Immature natural killer cell (primary cell): ENCODE results near the gene MCM9. TPM values are rescaled to one million over a fixed set of nuclear protein-coding genes. Genes with fewer than 3 reads are reported as not detected.
A peak's percentile ranks its signal among the peaks of the same experiment; 100 is the strongest.

Experiments
- DNase-seq, 3 donors: peaks; one replicate each; pipeline ENCODE4 v3.0.0; 2022; ENCODE audit warnings: mixed read lengths in 1 of 3
- H3K27ac Mint-ChIP-seq, 6 donors: one replicate each; pipeline ENCODE4 v1.8.0; 2020; ENCODE audit warnings: mixed read lengths in 6 of 6, mild to moderate bottlenecking in 5 of 6, inconsistent platforms in 4 of 6, moderate library complexity in 3 of 6
- H3K27me3 Mint-ChIP-seq, 3 donors: one replicate each; pipeline ENCODE4 v1.8.0; 2020 to 2021; ENCODE audit warnings: low read depth in 3 of 3, mild to moderate bottlenecking in 3 of 3, mixed read lengths in 3 of 3, moderate library complexity in 3 of 3, inconsistent platforms in 1 of 3
- H3K36me3 Mint-ChIP-seq, 3 donors: one replicate each; pipeline ENCODE4 v1.8.0; 2020; ENCODE audit warnings: mixed read lengths in 3 of 3, inconsistent platforms in 2 of 3, mild to moderate bottlenecking in 2 of 3
- H3K4me1 Mint-ChIP-seq, 2 donors: one replicate each; pipeline ENCODE4 v1.8.0; 2020; ENCODE audit warnings: inconsistent platforms in 2 of 2, mild to moderate bottlenecking in 2 of 2, mixed read lengths in 2 of 2, moderate library complexity in 1 of 2
- H3K4me3 Mint-ChIP-seq, 5 donors: one replicate each; pipeline ENCODE4 v1.8.0; 2020; ENCODE audit warnings: mild to moderate bottlenecking in 5 of 5, mixed read lengths in 5 of 5, inconsistent platforms in 3 of 5, moderate library complexity in 3 of 5
- H3K9me3 Mint-ChIP-seq, 6 donors: one replicate each; pipeline ENCODE4 v1.8.0; 2020; ENCODE audit warnings: mild to moderate bottlenecking in 6 of 6, mixed read lengths in 6 of 6, inconsistent platforms in 4 of 6, moderate library complexity in 3 of 6
- polyA plus RNA-seq, 3 donors: library from polyadenylated mRNA; unstranded; fragments of 300-500 nt; fragmentation: Illumina TruSeq; gene quantifications; one replicate each; pipeline ENCODE4 v1.2.3, GENCODE V29; 2021

MCM9 gene
- polyA plus RNA-seq, 3 donors from 2014 or later, result 15.3 to 23.7 (median 16.8) TPM

DNA sequence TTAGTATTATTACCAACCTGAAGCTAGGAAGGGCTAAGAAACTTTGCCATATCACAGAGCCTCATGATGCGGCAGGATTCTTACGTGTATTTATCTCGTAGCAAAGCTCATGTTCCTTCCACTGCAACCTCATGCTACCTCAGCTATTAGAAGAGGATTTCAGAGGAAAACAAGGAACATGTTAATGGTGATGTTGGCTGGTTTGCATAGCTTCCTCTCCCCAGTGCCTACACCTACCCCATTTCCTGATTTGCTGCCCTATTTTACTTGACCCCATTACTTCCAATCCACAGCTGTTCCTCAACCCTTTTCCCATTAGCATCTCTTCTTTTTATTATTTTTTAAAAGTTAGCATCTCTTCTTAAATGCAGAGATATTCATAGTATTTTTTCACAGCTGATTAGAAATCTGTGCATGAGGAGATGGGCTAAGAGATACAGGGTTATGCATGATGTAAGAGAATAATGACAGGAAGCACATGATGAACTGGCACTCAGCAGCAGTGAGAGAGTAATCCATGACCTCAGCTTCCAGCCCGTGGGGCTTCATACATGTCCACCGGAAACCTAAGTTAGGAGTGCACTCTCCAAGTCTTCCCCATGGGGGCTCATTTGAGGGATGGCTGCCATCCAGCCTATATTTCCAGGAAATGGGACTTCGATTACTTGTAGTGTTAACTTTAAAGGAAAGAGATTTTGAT is 147.1 kb downstream of the MCM9 start:
- H3K27me3 Mint-ChIP-seq, result no peaks in the 10 kb centered on the region
- peaks cover 0 to 9% (median 4%) of the 10 kb centered on the region in 3 donors for H3K36me3 Mint-ChIP-seq
- H3K9me3 Mint-ChIP-seq, result no peaks in the 10 kb centered on the region

GRCh38 chr6:118786596-118787453 is 148.1 kb downstream of the MCM9 start:
- peaks cover 0 to under 1% (median under 1%) of the 10 kb centered on the region in 3 donors for H3K27me3 Mint-ChIP-seq
- peaks cover 0 to 9% (median 4%) of the 10 kb centered on the region in 3 donors for H3K36me3 Mint-ChIP-seq
- no peak for DNase-seq
- H3K4me3 Mint-ChIP-seq, result no peak overlapping the region
- no peak overlapping the region for H3K27ac Mint-ChIP-seq
- H3K4me1 Mint-ChIP-seq, result peaks cover 10 to 11% of the 10 kb centered on the region in 2 donors
- H3K9me3 Mint-ChIP-seq, result no peaks in the 10 kb centered on the region

More for the DNA sequence above, 147.1 kb downstream of the MCM9 start:
- Mint-ChIP-seq H3K4me3 (no peak overlapping the region), H3K27ac (peak overlapping the region in 5 of 6 donors; percentile 15 to 77 (median 36)), H3K4me1 (peaks cover 10 to 11% of the 10 kb centered on the region in 2 donors)
- DNase-seq, result no peak

- Mint-ChIP-seq H3K9me3 (no peaks in the 10 kb centered on the region), H3K27ac (peak overlapping the region in 1 of 6 donors; percentile 17), H3K4me3 (no peak overlapping the region), H3K36me3 (peaks cover 0 to 4% (median 0%) of the 10 kb centered on the region in 3 donors), H3K4me1 (peaks cover 10 to 11% of the 10 kb centered on the region in 2 donors), H3K27me3 (peaks cover 0 to 5% (median 2%) of the 10 kb centered on the region in 3 donors)
- DNase-seq, result no peak
These were observed 149.4 kb downstream of the MCM9 start for GRCh38 chr6:118785601-118786000.

- no peak overlapping the region for H3K27ac Mint-ChIP-seq
These were observed 150.3 kb downstream of the MCM9 start for GRCh38 chr6:118784641-118785164.

DNA sequence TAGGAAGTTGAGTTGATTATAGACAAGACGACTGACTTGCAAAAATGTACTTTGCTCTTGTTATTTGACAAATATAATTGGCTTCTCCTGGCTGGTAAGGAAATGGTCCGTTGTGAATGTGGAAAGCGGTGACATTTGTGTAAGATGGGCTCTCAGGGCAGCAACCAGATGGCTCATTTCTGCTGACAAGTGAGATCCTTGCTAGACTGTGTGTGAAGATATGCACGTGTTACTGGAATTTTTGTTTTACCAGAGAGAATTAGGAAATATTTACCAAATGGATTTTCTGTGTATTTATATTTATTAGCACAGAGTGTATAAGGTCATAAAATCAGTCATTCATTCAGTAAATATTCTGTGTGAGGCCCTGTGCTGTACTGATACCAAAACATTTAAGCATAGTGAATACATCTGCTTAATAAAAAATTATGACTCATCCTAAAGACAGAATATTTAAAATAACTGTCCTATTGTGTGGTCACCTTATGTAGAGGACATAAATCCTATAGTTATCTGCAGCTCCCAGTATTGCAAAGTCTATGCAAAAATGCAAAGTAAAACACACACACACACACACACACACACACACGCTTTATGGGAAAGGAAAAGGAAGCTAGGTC is 150.9 kb downstream of the MCM9 start:
- DNase-seq, result no peak
- no peaks in the 10 kb centered on the region for H3K9me3 Mint-ChIP-seq
- no peak overlapping the region for H3K4me3 Mint-ChIP-seq
- peaks cover 0 to 5% (median 3%) of the 10 kb centered on the region in 3 donors for H3K27me3 Mint-ChIP-seq
- H3K4me1 Mint-ChIP-seq, result peaks cover 10 to 11% of the 10 kb centered on the region in 2 donors
- H3K27ac Mint-ChIP-seq, result no peak overlapping the region
- H3K36me3 Mint-ChIP-seq, result peaks cover 0 to 7% (median 0%) of the 10 kb centered on the region in 3 donors

More at GRCh38 chr6:118784641-118785164, 150.3 kb downstream of the MCM9 start:
- peaks cover 0 to 5% (median 3%) of the 10 kb centered on the region in 3 donors for H3K27me3 Mint-ChIP-seq
- H3K36me3 Mint-ChIP-seq, result peaks cover 0 to 8% (median 0%) of the 10 kb centered on the region in 3 donors
- H3K4me3 Mint-ChIP-seq, result no peak overlapping the region
- no peaks in the 10 kb centered on the region for H3K9me3 Mint-ChIP-seq
- peaks cover 10 to 11% of the 10 kb centered on the region in 2 donors for H3K4me1 Mint-ChIP-seq
- DNase-seq, result no peak

- Mint-ChIP-seq H3K36me3 (peaks cover 0 to 4% (median 0%) of the 10 kb centered on the region in 3 donors), H3K4me1 (peaks cover 3 to 4% of the 10 kb centered on the region in 2 donors), H3K9me3 (no peaks in the 10 kb centered on the region), H3K27me3 (peaks cover 0 to 5% (median 3%) of the 10 kb centered on the region in 3 donors), H3K4me3 (no peak overlapping the region), H3K27ac (no peak overlapping the region)
- no peak for DNase-seq
These were observed 152.3 kb downstream of the MCM9 start for GRCh38 chr6:118782651-118783050.

DNA sequence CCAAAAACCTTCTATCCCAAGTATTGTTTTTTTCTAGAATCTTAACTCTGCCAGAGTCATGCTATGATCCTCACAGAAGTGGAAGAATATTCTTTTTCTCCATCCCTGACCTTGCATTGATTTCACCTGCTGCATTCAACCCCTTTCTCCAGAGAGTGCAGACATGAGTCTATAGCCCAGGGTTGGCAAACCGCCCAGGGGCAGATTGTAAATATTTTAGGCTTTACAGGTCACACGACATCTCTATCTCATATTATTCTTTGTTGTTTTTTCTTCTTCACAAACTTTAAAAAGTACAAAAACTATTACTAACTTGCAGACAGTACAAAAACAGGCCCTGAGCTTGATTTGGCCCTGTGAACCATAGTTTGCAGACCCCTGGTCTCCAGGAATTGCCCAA is 153.1 kb downstream of the MCM9 start:
- H3K4me1 Mint-ChIP-seq, result peaks cover under 1 to 1% of the 10 kb centered on the region in 2 donors
- H3K4me3 Mint-ChIP-seq, result no peak overlapping the region
- peaks cover 0 to 4% (median 0%) of the 10 kb centered on the region in 3 donors for H3K36me3 Mint-ChIP-seq
- DNase-seq, result no peak
- peaks cover 0 to 5% (median 3%) of the 10 kb centered on the region in 3 donors for H3K27me3 Mint-ChIP-seq
- no peaks in the 10 kb centered on the region for H3K9me3 Mint-ChIP-seq
- no peak overlapping the region for H3K27ac Mint-ChIP-seq

DNA sequence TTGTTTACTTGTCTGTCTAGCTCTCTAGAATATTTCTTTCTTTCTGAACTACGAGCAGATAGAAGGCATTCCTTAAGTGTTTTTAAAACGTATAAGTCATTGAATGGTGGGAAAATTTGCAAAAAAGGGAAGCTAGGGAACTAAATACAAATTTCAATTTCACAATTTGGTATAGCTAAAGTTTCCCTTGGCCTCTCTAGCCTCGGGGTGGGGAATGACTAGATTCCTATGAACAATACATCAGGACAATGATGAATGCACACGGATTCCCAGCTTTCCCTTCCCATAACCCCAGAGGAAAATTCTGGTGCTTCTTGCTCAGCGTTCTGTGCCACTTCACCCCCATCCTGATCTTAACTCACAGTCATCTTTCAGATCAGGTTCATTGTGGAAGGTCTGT is 154.3 kb downstream of the MCM9 start:
- Mint-ChIP-seq H3K9me3 (no peaks in the 10 kb centered on the region), H3K27ac (no peak overlapping the region), H3K36me3 (peaks cover 0 to 4% (median 0%) of the 10 kb centered on the region in 3 donors)

DNA sequence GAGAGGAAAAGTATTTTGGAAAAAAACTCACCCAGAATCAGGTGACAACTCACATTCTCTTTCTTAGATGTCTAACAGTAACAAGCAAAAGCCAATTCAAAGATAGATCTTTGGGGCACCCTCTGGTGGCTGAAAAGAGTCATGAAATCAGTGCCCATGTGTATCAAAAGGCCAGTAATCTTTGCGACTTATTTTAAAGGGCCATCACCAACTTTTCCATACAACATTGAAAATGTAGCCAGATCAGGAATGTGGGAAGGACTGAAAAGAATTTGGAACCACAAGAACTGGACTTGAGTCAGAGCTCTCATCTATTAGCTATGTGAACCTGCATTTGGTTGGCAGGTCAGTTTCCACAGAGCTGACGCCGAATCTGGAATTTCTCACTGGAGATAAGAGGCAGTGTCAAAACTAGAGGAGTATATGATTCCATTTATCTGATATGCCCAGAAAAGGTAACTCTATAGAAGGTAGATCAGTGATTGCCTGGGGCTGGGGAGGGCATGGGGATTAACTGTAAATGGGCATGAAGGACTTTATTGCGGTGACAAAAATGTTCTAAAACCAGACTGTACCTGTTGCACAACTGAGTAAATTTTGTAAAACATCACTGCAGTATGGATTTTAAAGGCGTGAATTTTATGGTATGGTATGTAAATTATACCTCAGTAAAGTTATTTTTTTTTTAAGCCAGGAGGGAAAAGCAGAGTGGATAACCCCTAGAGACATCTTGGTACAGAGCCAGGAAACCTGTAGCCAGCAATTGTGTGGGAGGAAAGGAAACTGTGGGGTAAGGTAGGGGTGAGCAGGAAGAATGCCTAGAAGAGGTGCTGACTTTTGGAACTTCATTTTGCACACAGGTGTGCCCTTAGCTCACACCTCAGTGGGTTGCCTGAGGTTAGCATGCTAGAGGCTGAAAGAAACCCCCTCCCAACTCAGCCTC is 158.1 kb downstream of the MCM9 start:
- peaks cover 7% of the 10 kb centered on the region in 2 donors for H3K4me1 Mint-ChIP-seq
- peak; percentile 48 to 66 (median 53) for DNase-seq
- H3K9me3 Mint-ChIP-seq, result no peaks in the 10 kb centered on the region
- H3K36me3 Mint-ChIP-seq, result peaks cover 0 to 4% (median 0%) of the 10 kb centered on the region in 3 donors
- peaks cover 0 to 5% (median 3%) of the 10 kb centered on the region in 3 donors for H3K27me3 Mint-ChIP-seq
- no peak overlapping the region for H3K4me3 Mint-ChIP-seq
- peak overlapping the region in 1 of 6 donors; percentile 10 for H3K27ac Mint-ChIP-seq

More for the DNA sequence above, 154.3 kb downstream of the MCM9 start:
- H3K27me3 Mint-ChIP-seq, result peaks cover 0 to 5% (median 3%) of the 10 kb centered on the region in 3 donors
- no peak overlapping the region for H3K4me3 Mint-ChIP-seq
- peaks cover 7% of the 10 kb centered on the region in 2 donors for H3K4me1 Mint-ChIP-seq
- no peak for DNase-seq

- Mint-ChIP-seq H3K27me3 (peaks cover 0 to 2% (median 0%) of the 10 kb centered on the region in 3 donors), H3K36me3 (peaks cover 0 to 2% (median 0%) of the 10 kb centered on the region in 3 donors), H3K4me1 (peaks cover 7 to 8% of the 10 kb centered on the region in 2 donors), H3K4me3 (no peak overlapping the region), H3K27ac (no peak overlapping the region), H3K9me3 (no peaks in the 10 kb centered on the region)
- no peak for DNase-seq
These were observed 159.6 kb downstream of the MCM9 start for GRCh38 chr6:118775381-118775780.

DNA sequence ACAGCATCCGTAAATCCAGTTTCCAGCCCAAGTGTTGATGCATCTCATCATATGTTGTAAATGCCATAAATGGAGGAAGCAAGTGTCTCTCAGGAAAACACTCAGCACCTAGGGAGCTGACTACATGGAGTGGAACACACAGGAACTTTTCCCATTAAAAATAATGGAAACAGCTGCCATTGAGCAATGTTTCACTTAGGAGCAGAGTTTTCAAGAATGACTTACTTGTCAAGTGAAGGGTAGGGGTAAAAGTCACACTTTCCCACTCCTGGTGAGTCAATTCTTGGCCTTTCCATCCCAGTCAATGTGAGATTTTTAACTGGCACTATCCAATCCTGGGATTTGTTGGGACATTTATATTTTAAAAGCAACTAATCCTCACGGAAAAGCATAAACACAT is 160.4 kb downstream of the MCM9 start:
- Mint-ChIP-seq H3K4me1 (peaks cover 12 to 16% of the 10 kb centered on the region in 2 donors), H3K27me3 (no peaks in the 10 kb centered on the region), H3K9me3 (no peaks in the 10 kb centered on the region), H3K36me3 (no peaks in the 10 kb centered on the region), H3K27ac (no peak overlapping the region), H3K4me3 (no peak overlapping the region)
- DNase-seq, result no peak

- H3K4me1 Mint-ChIP-seq, result peaks cover 26 to 32% of the 10 kb centered on the region in 2 donors
- H3K27ac Mint-ChIP-seq, result no peak overlapping the region
- no peaks in the 10 kb centered on the region for H3K9me3 Mint-ChIP-seq
- H3K27me3 Mint-ChIP-seq, result peaks cover 0 to 4% (median 0%) of the 10 kb centered on the region in 3 donors
- DNase-seq, result no peak
- H3K36me3 Mint-ChIP-seq, result no peaks in the 10 kb centered on the region
- H3K4me3 Mint-ChIP-seq, result no peak overlapping the region
These were observed 162.1 kb downstream of the MCM9 start for GRCh38 chr6:118772886-118773285.
